Endothelial cell of umbilical vein (primary cell): Measurements from ENCODE around the gene DUSP14.

Source experiments
- MYC ChIP-seq: IDR thresholded peaks from one replicate; pipeline ENCODE4 v1.6.1; 2011; ENCODE audit warnings: mild to moderate bottlenecking, low read depth, low read length
- POLR2A ChIP-seq: IDR thresholded peaks from 2 replicates; pipeline ENCODE4 v1.6.1; 2012; ENCODE audit warnings: low read depth, mild to moderate bottlenecking, control low read depth, low read length
- POLR2AphosphoS5 ChIP-seq: IDR thresholded peaks from 2 replicates; pipeline ENCODE4 v1.6.1; 2012; ENCODE audit warnings: low read depth, mild to moderate bottlenecking, control low read depth, low read length, moderate library complexity; ENCODE audit not compliant: insufficient read depth
- TF ChIP-seq, protein P1 (sequence below), 2 donors: IDR thresholded peaks; 1 replicate in 1 of 2; 2 replicates in 1 of 2; pipeline ENCODE4 v1.5.1; 2011; ENCODE audit warnings: low read length in 2 of 2, mild to moderate bottlenecking in 2 of 2, moderate library complexity in 2 of 2, control low read depth in 1 of 2, inconsistent platforms in 1 of 2, low read depth in 1 of 2; ENCODE audit not compliant: insufficient read depth in 1 of 2; ENCODE audit errors: extremely low read depth in 1 of 2

DNA sequence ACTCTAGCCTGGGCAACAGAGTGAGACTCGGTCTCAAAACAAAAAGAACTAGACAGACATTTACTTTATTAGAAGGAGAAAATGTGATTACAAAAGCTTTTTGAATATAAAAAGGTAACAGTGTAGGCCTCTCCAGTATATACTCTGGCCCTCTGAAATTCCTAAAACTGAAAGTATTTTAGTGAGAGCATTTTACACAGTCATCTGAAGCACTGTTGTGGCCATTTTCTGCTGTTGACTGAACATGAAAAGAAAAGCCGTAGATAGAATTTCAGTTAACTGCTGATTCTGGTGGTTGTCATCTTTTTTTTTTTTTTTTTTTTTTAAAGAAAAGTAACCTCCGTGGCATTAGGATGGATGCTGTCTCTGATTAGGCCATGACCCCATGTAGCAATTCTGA is 15.6 kb downstream of the DUSP14 start:
- TF ChIP-seq POLR2AphosphoS5 (no peak), MYC (no peak), POLR2A (no peak)
- TF ChIP-seq, protein P1, sequence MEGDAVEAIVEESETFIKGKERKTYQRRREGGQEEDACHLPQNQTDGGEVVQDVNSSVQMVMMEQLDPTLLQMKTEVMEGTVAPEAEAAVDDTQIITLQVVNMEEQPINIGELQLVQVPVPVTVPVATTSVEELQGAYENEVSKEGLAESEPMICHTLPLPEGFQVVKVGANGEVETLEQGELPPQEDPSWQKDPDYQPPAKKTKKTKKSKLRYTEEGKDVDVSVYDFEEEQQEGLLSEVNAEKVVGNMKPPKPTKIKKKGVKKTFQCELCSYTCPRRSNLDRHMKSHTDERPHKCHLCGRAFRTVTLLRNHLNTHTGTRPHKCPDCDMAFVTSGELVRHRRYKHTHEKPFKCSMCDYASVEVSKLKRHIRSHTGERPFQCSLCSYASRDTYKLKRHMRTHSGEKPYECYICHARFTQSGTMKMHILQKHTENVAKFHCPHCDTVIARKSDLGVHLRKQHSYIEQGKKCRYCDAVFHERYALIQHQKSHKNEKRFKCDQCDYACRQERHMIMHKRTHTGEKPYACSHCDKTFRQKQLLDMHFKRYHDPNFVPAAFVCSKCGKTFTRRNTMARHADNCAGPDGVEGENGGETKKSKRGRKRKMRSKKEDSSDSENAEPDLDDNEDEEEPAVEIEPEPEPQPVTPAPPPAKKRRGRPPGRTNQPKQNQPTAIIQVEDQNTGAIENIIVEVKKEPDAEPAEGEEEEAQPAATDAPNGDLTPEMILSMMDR (IDR thresholded peaks at IDR 0.05; ENCODE audit: extremely low read depth in 1 of 2, insufficient read depth in 1 of 2, low read depth in 1 of 2, low read length in 2 of 2) = no peak
